ENCODE results near the gene MARCHF10. TPM values are rescaled to one million over a fixed set of nuclear protein-coding genes. Genes with fewer than 3 reads are reported as not detected.
A peak's percentile ranks its signal among the peaks of the same experiment; 100 is the strongest.
"Not testable (repeated sequence)": the region's sequence is repeated elsewhere in the genome, so short reads cannot be mapped to it uniquely, and the experiment has no call there.

MARCHF10 gene
- total RNA-seq, 4 donors from 2014 or later: 2.1 TPM; not detected in 3

DNA sequence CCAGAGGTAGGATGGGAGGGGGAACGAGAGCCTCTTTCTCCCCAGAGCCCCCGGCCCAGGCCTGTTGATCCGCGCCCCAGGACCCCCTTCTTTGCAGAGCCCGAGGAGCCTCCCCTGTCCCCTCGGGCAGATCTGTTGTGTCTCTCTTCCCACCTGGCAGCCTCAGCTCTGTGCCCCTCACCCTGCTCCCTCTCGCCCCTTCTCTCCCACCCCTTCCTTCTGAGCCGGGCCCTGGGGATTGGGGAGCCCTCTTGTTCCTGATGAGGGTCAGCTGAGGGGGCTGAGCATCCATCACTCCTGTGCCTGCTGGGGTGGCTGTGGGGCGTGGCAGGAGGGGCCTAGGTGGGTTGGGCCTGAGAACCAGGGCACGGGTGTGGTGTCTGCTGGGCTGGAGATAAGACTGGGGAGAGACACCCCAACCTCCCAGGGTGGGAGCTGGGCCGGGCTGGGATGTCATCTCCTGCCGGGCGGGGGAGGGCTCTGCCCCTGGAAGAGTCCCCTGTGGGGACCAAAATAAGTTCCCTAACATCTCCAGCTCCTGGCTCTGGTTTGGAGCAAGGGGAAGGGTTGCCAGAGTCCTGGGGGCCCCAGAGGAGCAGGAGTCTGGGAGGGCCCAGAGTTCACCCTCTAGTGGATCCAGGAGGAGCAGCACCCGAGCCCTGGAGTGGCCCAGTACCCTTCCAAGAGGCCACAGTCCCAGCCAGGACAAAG is 115.2 kb downstream of the MARCHF10 start:
- intact Hi-C loops (cut with DNase I; ENCODE audit: low total_unique reads) (no loop called here), in situ Hi-C loops (cut with MboI; ENCODE audit: low pct_ligation_motif_present in 1 of 4, low pct_unique_long_range_greater_than_20kb in 1 of 4, low sequenced_read_pairs in 3 of 4) (loop anchor here in 2 of 4 donors (10.0 to 25.0 kb wide), 2 partner anchors 712 to 719 kb away; no protein-coding TSS in a partner anchor)
- 71% methylated on average over 11 of the region's 14 CpGs; no CpG with 5 or more reads in 1 of the 2 donors for WGBS, 2 donors (ENCODE audit: low coverage in 1 of 2)
- Histone ChIP-seq H3K36me3 (no peaks in the 10 kb centered on the region), H3K4me3 (no peak overlapping the region), H3K27me3 (no peaks in the 10 kb centered on the region), H3K9me3 (no peaks in the 10 kb centered on the region), H3K4me1 (no peaks in the 10 kb centered on the region), H3K27ac (no peak overlapping the region)
- TF ChIP-seq, protein P1, sequence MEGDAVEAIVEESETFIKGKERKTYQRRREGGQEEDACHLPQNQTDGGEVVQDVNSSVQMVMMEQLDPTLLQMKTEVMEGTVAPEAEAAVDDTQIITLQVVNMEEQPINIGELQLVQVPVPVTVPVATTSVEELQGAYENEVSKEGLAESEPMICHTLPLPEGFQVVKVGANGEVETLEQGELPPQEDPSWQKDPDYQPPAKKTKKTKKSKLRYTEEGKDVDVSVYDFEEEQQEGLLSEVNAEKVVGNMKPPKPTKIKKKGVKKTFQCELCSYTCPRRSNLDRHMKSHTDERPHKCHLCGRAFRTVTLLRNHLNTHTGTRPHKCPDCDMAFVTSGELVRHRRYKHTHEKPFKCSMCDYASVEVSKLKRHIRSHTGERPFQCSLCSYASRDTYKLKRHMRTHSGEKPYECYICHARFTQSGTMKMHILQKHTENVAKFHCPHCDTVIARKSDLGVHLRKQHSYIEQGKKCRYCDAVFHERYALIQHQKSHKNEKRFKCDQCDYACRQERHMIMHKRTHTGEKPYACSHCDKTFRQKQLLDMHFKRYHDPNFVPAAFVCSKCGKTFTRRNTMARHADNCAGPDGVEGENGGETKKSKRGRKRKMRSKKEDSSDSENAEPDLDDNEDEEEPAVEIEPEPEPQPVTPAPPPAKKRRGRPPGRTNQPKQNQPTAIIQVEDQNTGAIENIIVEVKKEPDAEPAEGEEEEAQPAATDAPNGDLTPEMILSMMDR (IDR thresholded peaks at IDR 0.05): peak in 2 of 5 experiments; percentile 15 to 18
- TF ChIP-seq EP300 (IDR thresholded peaks at IDR 0.05; ENCODE audit: low read depth): no peak
- DNase-seq: no peak

DNA sequence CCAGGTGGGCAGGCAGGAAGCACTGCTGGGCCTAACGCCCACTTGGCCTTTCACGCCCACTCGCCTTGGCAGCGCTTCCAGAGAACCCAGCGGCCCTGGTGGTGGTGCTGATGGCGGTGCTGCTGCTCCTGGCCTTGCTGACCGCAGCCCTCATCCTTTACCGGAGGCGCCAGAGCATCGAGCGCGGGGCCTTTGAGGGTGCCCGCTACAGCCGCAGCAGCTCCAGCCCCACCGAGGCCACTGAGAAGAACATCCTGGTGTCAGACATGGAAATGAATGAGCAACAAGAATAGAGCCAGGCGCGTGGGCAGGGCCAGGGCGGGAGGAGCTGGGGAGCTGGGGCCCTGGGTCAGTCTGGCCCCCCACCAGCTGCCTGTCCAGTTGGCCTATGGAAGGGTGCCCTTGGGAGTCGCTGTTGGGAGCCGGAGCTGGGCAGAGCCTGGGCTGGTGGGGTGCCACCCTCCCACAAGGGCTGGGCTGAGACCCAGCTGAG is 115.9 kb downstream of the MARCHF10 start:
- H3K4me3 ChIP-seq: no peak overlapping the region
- WGBS, 2 donors (ENCODE audit: low coverage in 1 of 2): 83% methylated on average over 11 of the region's 20 CpGs; no CpG with 5 or more reads in 1 of the 2 donors
- in situ Hi-C loops (cut with MboI; ENCODE audit: low pct_ligation_motif_present in 1 of 4, low pct_unique_long_range_greater_than_20kb in 1 of 4, low sequenced_read_pairs in 3 of 4) (loop anchor here in 2 of 4 donors (10.0 to 25.0 kb wide), 2 partner anchors 713 to 720 kb away; no protein-coding TSS in a partner anchor), intact Hi-C loops (cut with DNase I; ENCODE audit: low total_unique reads) (no loop called here)
- no peaks in the 10 kb centered on the region for H3K36me3 ChIP-seq
- no peaks in the 10 kb centered on the region for H3K27me3 ChIP-seq
- no peak overlapping the region for H3K27ac ChIP-seq
- H3K9me3 ChIP-seq: no peaks in the 10 kb centered on the region
- DNase-seq: no peak
- H3K4me1 ChIP-seq: no peaks in the 10 kb centered on the region
- TF ChIP-seq POLR2AphosphoS5 (IDR thresholded peaks at IDR 0.05): no peak

DNA sequence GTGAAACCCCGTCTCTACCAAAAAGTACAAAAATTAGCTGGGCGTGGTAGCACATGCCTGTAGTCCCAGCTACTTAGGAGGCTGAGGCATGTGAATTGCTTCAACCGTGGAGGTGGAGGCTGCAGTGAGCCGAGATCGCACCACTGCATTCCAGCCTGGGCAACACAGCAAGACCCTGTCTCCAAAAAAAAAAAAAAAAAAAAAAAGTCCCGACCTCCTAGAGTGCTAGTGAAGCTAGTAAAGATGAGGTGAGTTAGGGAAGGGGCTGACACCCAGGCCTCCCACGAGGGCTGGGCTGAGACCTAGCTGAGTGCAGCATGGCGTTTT is 116.6 kb downstream of the MARCHF10 start:
- H3K4me3 ChIP-seq; H3K27me3 ChIP-seq; H3K9me3 ChIP-seq; H3K27ac ChIP-seq; intact Hi-C loops (cut with DNase I; ENCODE audit: low total_unique reads); H3K36me3 ChIP-seq; H3K4me1 ChIP-seq; DNase-seq: not testable (repeated sequence)
- WGBS, 2 donors (ENCODE audit: low coverage in 1 of 2): 76 to 88% methylated on average over 5 to 8 of the region's 8 CpGs
- in situ Hi-C loops (cut with MboI; ENCODE audit: low pct_ligation_motif_present in 1 of 4, low pct_unique_long_range_greater_than_20kb in 1 of 4, low sequenced_read_pairs in 3 of 4): loop anchor here in 2 of 4 donors (10.0 to 25.0 kb wide), 2 partner anchors 713 to 721 kb away; no protein-coding TSS in a partner anchor

DNA sequence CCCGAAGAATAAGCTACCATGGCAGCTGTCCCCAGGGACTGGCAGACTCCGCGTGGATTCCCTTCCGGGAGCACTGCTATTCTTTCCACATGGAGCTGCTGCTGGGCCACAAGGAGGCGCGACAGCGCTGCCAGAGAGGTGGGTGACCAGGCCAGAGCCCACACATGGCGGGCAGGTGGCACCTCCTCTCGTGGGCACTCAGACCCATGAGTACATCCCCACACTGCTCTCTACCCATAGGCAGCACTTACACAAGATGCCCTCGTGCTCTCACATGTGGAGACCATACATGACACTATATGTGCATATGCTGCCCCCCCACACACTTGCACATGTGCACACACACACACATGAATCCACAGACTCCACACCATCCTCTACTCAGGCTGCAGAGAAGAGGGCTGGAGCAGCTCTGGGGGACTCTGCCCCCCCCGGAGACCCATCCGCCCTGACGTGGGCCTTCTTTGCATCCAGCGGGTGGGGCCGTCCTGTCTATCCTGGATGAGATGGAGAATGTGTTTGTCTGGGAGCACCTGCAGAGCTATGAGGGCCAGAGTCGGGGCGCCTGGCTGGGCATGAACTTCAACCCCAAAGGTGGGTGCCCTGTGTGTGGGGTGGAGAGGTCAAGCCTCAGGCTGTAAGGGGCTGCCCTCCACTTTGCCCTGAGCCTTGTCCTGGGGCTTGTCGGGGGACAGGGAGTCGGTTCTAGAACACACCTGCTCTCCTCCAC is 117.8 kb downstream of the MARCHF10 start:
- no peak overlapping the region for H3K4me3 ChIP-seq
- no peaks in the 10 kb centered on the region for H3K27me3 ChIP-seq
- H3K27ac ChIP-seq: no peak overlapping the region
- H3K4me1 ChIP-seq: no peaks in the 10 kb centered on the region
- intact Hi-C loops (cut with DNase I; ENCODE audit: low total_unique reads): no loop called here
- DNase-seq: no peak
- no peaks in the 10 kb centered on the region for H3K36me3 ChIP-seq
- 80 to 84% methylated on average over 1 to 15 of the region's 19 CpGs for WGBS, 2 donors (ENCODE audit: low coverage in 1 of 2)
- TF ChIP-seq EP300 (IDR thresholded peaks at IDR 0.05; ENCODE audit: low read depth) (no peak), POLR2A (IDR thresholded peaks at IDR 0.05) (no peak), POLR2AphosphoS5 (IDR thresholded peaks at IDR 0.05) (no peak)
- TF ChIP-seq, protein P1 (IDR thresholded peaks at IDR 0.05): no peak
- in situ Hi-C loops (cut with MboI; ENCODE audit: low pct_ligation_motif_present in 1 of 4, low pct_unique_long_range_greater_than_20kb in 1 of 4, low sequenced_read_pairs in 3 of 4): loop anchor here in 2 of 4 donors (10.0 to 25.0 kb wide), 2 partner anchors 714 to 722 kb away; no protein-coding TSS in a partner anchor
- H3K9me3 ChIP-seq: no peaks in the 10 kb centered on the region

Measured in transverse colon (tissue), 4 donors.